Aorta (tissue), 4 donors: Measurements from ENCODE around the gene MYOCOS. TPM values are rescaled to one million over a fixed set of nuclear protein-coding genes. Genes with fewer than 3 reads are reported as not detected.

Experiments
- polyA plus RNA-seq, 2 donors: library from polyadenylated mRNA; stranded (reverse); fragments of 200-250 nt; gene quantifications; one replicate each; pipeline ENCODE4 v1.2.3, GENCODE V29; 2013
- total RNA-seq, 2 donors: library from RNA; stranded (reverse); fragmentation: NEBNext Ultra II Directional; extraction: Animal tissue kit (Norgen Biotek cat#: 25700); gene quantifications; one replicate each; pipeline ENCODE4 v1.2.1, GENCODE V29; 2021
- donor health status: healthy with polysubstance abuse.
- donor health status: Bipolar disorder and iron deficiency.
- donor health status: DM: no; HTN: no; CAD: no.
- donor health status: DM: yes; HTN: yes; CAD: no.

MYOCOS gene
- total and polyA plus RNA-seq, 4 donors: not detected

Other genes with a start within 250 kb of the MYOCOS start
- gene PRRC2C, start 136.7 kb upstream of the MYOCOS start, total RNA-seq: 100 to 1,000 TPM; 170 to 181 TPM
- gene PRRC2C, start 136.7 kb upstream of the MYOCOS start, polyA plus RNA-seq: 100 to 1,000 TPM in 1 of 2 donors, 10 to 100 TPM in 1; 19.2 to 193 TPM
- 10 to 100 TPM; 18.0 to 74.0 TPM for gene MYOC, start 30.4 kb downstream of the MYOCOS start, total RNA-seq
- gene MYOC, start 30.4 kb downstream of the MYOCOS start, polyA plus RNA-seq: 1 to 10 TPM; 3.8 to 6.5 TPM
- 10 to 100 TPM; 22.4 to 28.7 TPM for gene VAMP4, start 119.8 kb downstream of the MYOCOS start, total RNA-seq
- 10 to 100 TPM; 24.9 to 26.2 TPM for gene VAMP4, start 119.8 kb downstream of the MYOCOS start, polyA plus RNA-seq
- 10 to 100 TPM; 15.3 to 17.9 TPM for gene METTL13, start 159.4 kb downstream of the MYOCOS start, total RNA-seq
- 10 to 100 TPM in 1 of 2 donors, 1 to 10 TPM in 1; 7.8 to 10.7 TPM for gene METTL13, start 159.4 kb downstream of the MYOCOS start, polyA plus RNA-seq
- 10 to 100 TPM in 1 of 2 donors, 1 to 10 TPM in 1; 5.1 to 16.2 TPM for gene DNM3, start 219.3 kb downstream of the MYOCOS start, total RNA-seq
- gene DNM3, start 219.3 kb downstream of the MYOCOS start, polyA plus RNA-seq: 1 to 10 TPM in 1 of 2 donors, not detected in 1; 2.6 TPM